Peyer's patch (tissue), 4 donors: ENCODE data around the gene GDNF. TPM values are rescaled to one million over a fixed set of nuclear protein-coding genes. Genes with fewer than 3 reads are reported as not detected.
"Not testable (repeated sequence)": the region's sequence is repeated elsewhere in the genome, so short reads cannot be mapped to it uniquely, and the experiment has no call there.

Experiments used
- DNase-seq, 3 donors: peaks; one replicate each; pipeline ENCODE4 v3.0.0-alpha.2; 2017 to 2019
- H3K27ac ChIP-seq, 4 donors: fragments of 200-600 bp; sonication (generic); one replicate each; pipeline ENCODE4 v1.5.1; 2016 to 2019
- H3K27me3 ChIP-seq, 2 donors: fragments of 200-600 bp; sonication (generic); one replicate each; pipeline ENCODE4 v1.5.1; 2019
- H3K36me3 ChIP-seq, 3 donors: fragments of 200-600 bp; sonication (generic); one replicate each; pipeline ENCODE4 v1.5.1; 2016 to 2019
- H3K4me1 ChIP-seq, 4 donors: fragments of 200-600 bp; sonication (generic); one replicate each; pipeline ENCODE4 v1.5.1; 2016 to 2019
- H3K4me3 ChIP-seq, 4 donors: fragments of 200-600 bp; sonication (generic); 1 replicate in 3 of 4; 2 replicates in 1 of 4; pipeline ENCODE4 v1.5.1; 2016 to 2019; ENCODE audit warnings: mild to moderate bottlenecking in 1 of 4
- H3K9me3 ChIP-seq, 4 donors: fragments of 200-600 bp; sonication (generic); one replicate each; pipeline ENCODE4 v1.5.1; 2016 to 2019; ENCODE audit warnings: mild to moderate bottlenecking in 1 of 4
- CTCF ChIP-seq, 6 experiments: fragments of 450-650 bp in 4 of 6; fragments of 200-600 bp in 2 of 6; sonication (generic) in 1 of 6; IDR thresholded peaks; one replicate each; pipeline ENCODE4 v1.5.1; 2017 to 2019; ENCODE audit warnings: antibody characterized with exemption in 6 of 6, mild to moderate bottlenecking in 3 of 6, moderate library complexity in 1 of 6
- POLR2A ChIP-seq, 2 donors: fragments of 450-650 bp; IDR thresholded peaks; one replicate each; pipeline ENCODE4 v1.5.1; 2017; ENCODE audit warnings: antibody characterized with exemption in 2 of 2, mild to moderate bottlenecking in 2 of 2, moderate library complexity in 2 of 2
- total RNA-seq, 4 donors: library from RNA; depleted of rRNA; stranded (reverse); fragments of >200 nt; gene quantifications; one replicate each; pipeline ENCODE4 v1.1.0, GENCODE V29; 2016

The GDNF gene
- total RNA-seq, 4 donors from 2014 or later = 1.5 to 8.3 TPM; not detected in 2

GRCh38 chr5:37869216-37869615, 29.4 kb upstream of the GDNF start:
- Histone ChIP-seq H3K9me3 (no peaks in the 10 kb centered on the region), H3K27ac (no peak overlapping the region), H3K36me3 (no peaks in the 10 kb centered on the region), H3K4me3 (no peak overlapping the region), H3K4me1 (no peaks in the 10 kb centered on the region), H3K27me3 (no peaks in the 10 kb centered on the region)
- no peak for DNase-seq
- no peak for TF ChIP-seq CTCF (IDR thresholded peaks at IDR 0.05)
- TF ChIP-seq POLR2A (IDR thresholded peaks at IDR 0.05) = no peak

- no peak for DNase-seq
- Histone ChIP-seq H3K27me3 (no peaks in the 10 kb centered on the region), H3K4me1 (no peaks in the 10 kb centered on the region), H3K4me3 (no peak overlapping the region), H3K27ac (no peak overlapping the region), H3K9me3 (no peaks in the 10 kb centered on the region), H3K36me3 (no peaks in the 10 kb centered on the region)
- TF ChIP-seq POLR2A (IDR thresholded peaks at IDR 0.05) (no peak), CTCF (IDR thresholded peaks at IDR 0.05) (no peak)
These were observed 27.8 kb upstream of the GDNF start for GRCh38 chr5:37867654-37868053.

DNA sequence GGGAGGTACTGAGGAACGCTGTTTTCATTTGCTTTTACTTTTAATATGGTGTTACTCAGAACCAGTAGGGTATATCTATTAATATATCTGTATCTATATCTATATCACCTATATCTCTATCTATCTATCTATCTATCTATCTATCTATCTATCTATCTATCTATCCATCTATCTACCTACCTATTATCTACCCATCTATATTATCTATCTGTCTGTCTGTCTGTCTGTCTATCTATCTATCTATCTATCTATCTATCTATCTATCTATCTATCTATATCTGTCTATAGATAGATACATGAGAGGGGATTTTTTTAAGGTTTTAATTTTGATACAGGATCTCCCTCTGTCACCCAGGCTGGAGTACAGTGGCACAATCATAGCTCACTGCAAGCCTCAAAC, 23.1 kb upstream of the GDNF start:
- H3K4me1 ChIP-seq, H3K27ac ChIP-seq, H3K36me3 ChIP-seq, DNase-seq, H3K9me3 ChIP-seq, H3K27me3 ChIP-seq, H3K4me3 ChIP-seq: not testable (repeated sequence)

GRCh38 chr5:37860206-37860605, 20.4 kb upstream of the GDNF start:
- no peaks in the 10 kb centered on the region for H3K9me3 ChIP-seq

GRCh38 chr5:37859805-37860204, 20.0 kb upstream of the GDNF start:
- TF ChIP-seq CTCF (IDR thresholded peaks at IDR 0.05) = no peak
- no peak for TF ChIP-seq POLR2A (IDR thresholded peaks at IDR 0.05)
- DNase-seq = no peak

More at GRCh38 chr5:37860206-37860605, 20.4 kb upstream of the GDNF start:
- Histone ChIP-seq H3K4me1 (no peaks in the 10 kb centered on the region), H3K27me3 (no peaks in the 10 kb centered on the region), H3K36me3 (no peaks in the 10 kb centered on the region), H3K4me3 (no peak overlapping the region), H3K27ac (no peak overlapping the region)
- DNase-seq = no peak
- TF ChIP-seq POLR2A (IDR thresholded peaks at IDR 0.05) (no peak), CTCF (IDR thresholded peaks at IDR 0.05) (no peak)

GRCh38 chr5:37858250-37858649, 18.4 kb upstream of the GDNF start:
- Histone ChIP-seq H3K9me3 (no peaks in the 10 kb centered on the region), H3K4me1 (no peaks in the 10 kb centered on the region), H3K27ac (no peak overlapping the region), H3K27me3 (no peaks in the 10 kb centered on the region), H3K36me3 (no peaks in the 10 kb centered on the region), H3K4me3 (no peak overlapping the region)
- DNase-seq = no peak
- TF ChIP-seq POLR2A (IDR thresholded peaks at IDR 0.05) (no peak), CTCF (IDR thresholded peaks at IDR 0.05) (no peak)

More at GRCh38 chr5:37859805-37860204, 20.0 kb upstream of the GDNF start:
- Histone ChIP-seq H3K9me3 (no peaks in the 10 kb centered on the region), H3K36me3 (no peaks in the 10 kb centered on the region), H3K27ac (no peak overlapping the region), H3K4me1 (no peaks in the 10 kb centered on the region), H3K4me3 (no peak overlapping the region), H3K27me3 (no peaks in the 10 kb centered on the region)
